ENCODE measurements around the gene RTP3.

- TF ChIP-seq EZH2 (IDR thresholded peaks at IDR 0.05; ENCODE audit: insufficient read depth, poor library complexity, severe bottlenecking) = no peak
- no peak for TF ChIP-seq EZH2phosphoT487 (IDR thresholded peaks at IDR 0.05; ENCODE audit: insufficient read depth, low read depth)
These were observed 39.0 kb downstream of the RTP3 start for GRCh38 chr3:46536758-46537157.

All from GM23248 (cell line).